CD14-positive monocyte (primary cell): ENCODE data around the gene ALG5. TPM values are rescaled to one million over a fixed set of nuclear protein-coding genes. Genes with fewer than 3 reads are reported as not detected.

ENCODE experiments used
- DNase-seq, 3 donors: peaks; one replicate each; pipeline ENCODE4 v3.0.0-alpha.2; 2011 to 2022
- H2AFZ ChIP-seq: 2 replicates; pipeline ENCODE4 v1.6.0; 2012; ENCODE audit warnings: mild to moderate bottlenecking, low read depth, low read length, inconsistent platforms; ENCODE audit not compliant: insufficient read depth, poor library complexity, severe bottlenecking
- H3K27ac ChIP-seq, 2 donors: 1 replicate in 1 of 2; 2 replicates in 1 of 2; pipeline ENCODE4 v1.5.1; 2012 to 2013; ENCODE audit warnings: low read length in 2 of 2, control low read depth in 1 of 2, inconsistent platforms in 1 of 2, low read depth in 1 of 2, mild to moderate bottlenecking in 1 of 2
- H3K27me3 ChIP-seq, 2 donors: one replicate each; pipeline versions ENCODE4 v1.6.0 to v1.6.1; 2011 to 2013; ENCODE audit warnings: low read length in 2 of 2; ENCODE audit not compliant: control insufficient read depth in 2 of 2, insufficient read depth in 2 of 2
- H3K36me3 ChIP-seq, 2 donors: replicated peaks in 1 of 2; 1 replicate in 1 of 2; 2 replicates in 1 of 2; pipeline versions ENCODE4 v1.5.1 to v1.6.1; 2012 to 2013; ENCODE audit warnings: low read length in 2 of 2, control low read depth in 1 of 2, inconsistent platforms in 1 of 2, mild to moderate bottlenecking in 1 of 2; ENCODE audit not compliant: insufficient read depth in 2 of 2, control insufficient read depth in 1 of 2
- H3K4me1 ChIP-seq, 2 donors: 1 replicate in 1 of 2; 2 replicates in 1 of 2; pipeline versions ENCODE4 v1.5.1 to v1.6.1; 2012 to 2013; ENCODE audit warnings: low read length in 2 of 2, control low read depth in 1 of 2, inconsistent platforms in 1 of 2, mild to moderate bottlenecking in 1 of 2, moderate library complexity in 1 of 2; ENCODE audit not compliant: insufficient read depth in 2 of 2, control insufficient read depth in 1 of 2
- H3K4me2 ChIP-seq: replicated peaks from 2 replicates; pipeline ENCODE3; 2012; ENCODE audit warnings: low read length, moderate library complexity, mild to moderate bottlenecking; ENCODE audit not compliant: poor library complexity, severe bottlenecking; ENCODE audit errors: extremely low read depth
- H3K4me3 ChIP-seq, 3 experiments: fragments of 200-600 bp in 1 of 3; sonication (generic) in 1 of 3; replicated peaks in 1 of 3; 1 replicate in 2 of 3; 2 replicates in 1 of 3; pipeline ENCODE4 v1.5.1; 2011 to 2013; ENCODE audit warnings: low read length in 3 of 3, mild to moderate bottlenecking in 3 of 3, control low read depth in 2 of 3, low read depth in 2 of 3, inconsistent platforms in 1 of 3, moderate library complexity in 1 of 3
- H3K79me2 ChIP-seq: 2 replicates; pipeline ENCODE4 v1.6.0; 2012; ENCODE audit warnings: mild to moderate bottlenecking, control low read depth, inconsistent platforms, low read length, moderate library complexity; ENCODE audit not compliant: insufficient read depth
- H3K9ac ChIP-seq: 2 replicates; pipeline ENCODE4 v1.6.0; 2017; ENCODE audit warnings: low read length, mild to moderate bottlenecking; ENCODE audit not compliant: insufficient read depth, poor library complexity, severe bottlenecking
- H3K9me3 ChIP-seq, 2 donors: replicated peaks in 1 of 2; 1 replicate in 1 of 2; 2 replicates in 1 of 2; pipeline versions ENCODE4 v1.5.1 to v1.6.1; 2012 to 2013; ENCODE audit warnings: low read length in 2 of 2, control low read depth in 1 of 2; ENCODE audit not compliant: control insufficient read depth in 1 of 2, insufficient read depth in 1 of 2
- H4K20me1 ChIP-seq: 2 replicates; pipeline ENCODE4 v1.6.0; 2012; ENCODE audit warnings: mild to moderate bottlenecking, low read length, control low read depth, moderate library complexity; ENCODE audit not compliant: insufficient read depth
- H3K27ac Mint-ChIP-seq, 7 donors: one replicate each; pipeline ENCODE4 v1.8.0; 2020; ENCODE audit warnings: mild to moderate bottlenecking in 7 of 7, mixed read lengths in 7 of 7, moderate library complexity in 6 of 7, inconsistent platforms in 2 of 7
- H3K27me3 Mint-ChIP-seq, 3 donors: one replicate each; pipeline ENCODE4 v1.8.0; 2021 to 2022; ENCODE audit warnings: low read depth in 3 of 3, mild to moderate bottlenecking in 3 of 3, mixed read lengths in 3 of 3, moderate library complexity in 3 of 3, inconsistent platforms in 1 of 3
- H3K36me3 Mint-ChIP-seq, 2 donors: one replicate each; pipeline ENCODE4 v1.8.0; 2020; ENCODE audit warnings: mixed read lengths in 2 of 2, inconsistent platforms in 1 of 2, mild to moderate bottlenecking in 1 of 2
- H3K4me1 Mint-ChIP-seq: one replicate; pipeline ENCODE4 v1.8.0; 2020; ENCODE audit warnings: mild to moderate bottlenecking, mixed read lengths
- H3K4me3 Mint-ChIP-seq, 2 donors: one replicate each; pipeline ENCODE4 v1.8.0; 2020; ENCODE audit warnings: mild to moderate bottlenecking in 2 of 2, mixed read lengths in 2 of 2, moderate library complexity in 1 of 2
- H3K9me3 Mint-ChIP-seq, 7 donors: one replicate each; pipeline ENCODE4 v1.8.0; 2020 to 2022; ENCODE audit warnings: mixed read lengths in 7 of 7, mild to moderate bottlenecking in 6 of 7, moderate library complexity in 6 of 7, inconsistent platforms in 2 of 7
- CTCF ChIP-seq: fragments of 200-600 bp; IDR thresholded peaks from one replicate; pipeline ENCODE4 v1.8.0; 2022; ENCODE audit warnings: antibody characterized with exemption, mild to moderate bottlenecking
- WGBS: methylation state at CpG from one replicate; pipeline ENCODE4 v1.1.5; 2013; ENCODE audit warnings: missing lambda C conversion rate; ENCODE audit not compliant: insufficient coverage; 5-methylcytosine and 5-hydroxymethylcytosine counted together
- intact Hi-C, 2 donors: fragments of 100-400 bp; cut with micrococcal nuclease; formaldehyde crosslinking; loops; one replicate each; pipeline versions ENCODE4 v1.15.0 to v1.15.1; 2023
- polyA plus RNA-seq, 3 donors: library from polyadenylated mRNA; depleted of rRNA in 1 of 3; unstranded in 2 of 3; stranded (reverse) in 1 of 3; fragments of 300-500 nt in 2 of 3; fragments of >200 nt in 1 of 3; fragmentation: Illumina TruSeq in 2 of 3; gene quantifications; 1 replicate in 2 of 3; 2 replicates in 1 of 3; pipeline ENCODE4 v1.2.3, GENCODE V29; 2012 to 2021

Gene ALG5
- polyA plus RNA-seq, 3 donors = 19.3 to 77.5 (median 73.3) TPM

GRCh38 chr13:37010424-37010823 lies 11.3 kb upstream of the ALG5 start:
- WGBS = 100% methylated on average over 1 of the region's 1 CpG
- H3K4me2 ChIP-seq = no peak overlapping the region
- H3K4me3 Mint-ChIP-seq = no peak overlapping the region
- H3K4me1 ChIP-seq = no peaks in the 10 kb centered on the region
- no peaks in the 10 kb centered on the region for H3K9me3 Mint-ChIP-seq
- H2AFZ ChIP-seq = no peak overlapping the region
- no peaks in the 10 kb centered on the region for H3K79me2 ChIP-seq
- no peaks in the 10 kb centered on the region for H3K27me3 Mint-ChIP-seq
- DNase-seq = no peak
- no peak overlapping the region for H3K27ac Mint-ChIP-seq
- TF ChIP-seq CTCF = no peak
- H3K27ac ChIP-seq = no peak overlapping the region
- H3K27me3 ChIP-seq = no peaks in the 10 kb centered on the region
- peaks cover 77 to 78% of the 10 kb centered on the region in 2 donors for H3K36me3 Mint-ChIP-seq
- intact Hi-C loops = no loop called here
- no peak overlapping the region for H3K9ac ChIP-seq
- no peak overlapping the region for H3K4me3 ChIP-seq
- peaks cover 90 to 100% of the 10 kb centered on the region in 2 donors for H3K36me3 ChIP-seq
- no peaks in the 10 kb centered on the region for H3K4me1 Mint-ChIP-seq
- H3K9me3 ChIP-seq = no peaks in the 10 kb centered on the region
- H4K20me1 ChIP-seq = peaks cover 4% of the 10 kb centered on the region

DNA sequence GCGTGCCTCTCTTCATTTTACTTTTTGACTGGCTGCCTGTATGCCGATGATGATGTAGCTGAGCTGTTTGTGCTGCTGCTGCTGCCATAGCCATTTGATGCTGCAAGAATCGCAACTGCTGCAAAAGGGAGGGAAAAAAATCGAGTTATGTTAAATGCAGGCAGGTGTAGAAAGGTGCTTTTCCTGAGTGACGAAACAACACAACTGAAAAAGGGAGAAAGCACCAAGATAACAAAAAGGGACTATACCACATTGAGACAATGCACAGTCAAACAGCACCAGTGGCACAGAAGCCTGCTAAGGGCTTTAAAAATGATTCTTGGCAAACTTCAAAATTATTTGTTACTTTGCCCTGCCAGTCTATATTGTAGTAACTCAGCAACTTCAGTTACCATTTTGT lies 10.6 kb upstream of the ALG5 start:
- Histone ChIP-seq H3K4me1 (no peaks in the 10 kb centered on the region), H3K9ac (no peak overlapping the region), H4K20me1 (peaks cover 4% of the 10 kb centered on the region), H3K4me2 (no peak overlapping the region), H3K4me3 (no peak overlapping the region), H3K79me2 (peaks cover 3% of the 10 kb centered on the region), H3K36me3 (peaks cover 88 to 100% of the 10 kb centered on the region in 2 donors), H3K9me3 (no peaks in the 10 kb centered on the region), H3K27ac (no peak overlapping the region), H2AFZ (no peak overlapping the region), H3K27me3 (no peaks in the 10 kb centered on the region)
- intact Hi-C loops = loop anchor here in 1 of 2 donors (10.0 kb wide), 1 partner anchor 45 kb away; the partner anchor contains the start of gene SUPT20H
- Mint-ChIP-seq H3K27me3 (no peaks in the 10 kb centered on the region), H3K36me3 (peaks cover 74 to 78% of the 10 kb centered on the region in 2 donors), H3K4me1 (no peaks in the 10 kb centered on the region), H3K4me3 (no peak overlapping the region), H3K27ac (no peak overlapping the region), H3K9me3 (no peaks in the 10 kb centered on the region)
- 79% methylated on average over 4 of the region's 5 CpGs for WGBS
- no peak for DNase-seq
- TF ChIP-seq CTCF = no peak
